SU-DHL-6 (cell line): ENCODE measurements around the gene TSPAN6.

Experiments
- H2AFZ ChIP-seq: fragments of 200-600 bp; sonication (generic); 2 replicates; pipeline ENCODE4 v1.6.1; 2014; ENCODE audit warnings: low read depth, mild to moderate bottlenecking, moderate library complexity, mixed read lengths, antibody characterized with exemption, low read length; ENCODE audit not compliant: severe bottlenecking
- H3F3A ChIP-seq: fragments of 200-600 bp; shearing (Covaris generic); 2 replicates; pipeline ENCODE4 v1.6.0; 2016; ENCODE audit warnings: antibody characterized with exemption, mild to moderate bottlenecking; ENCODE audit not compliant: insufficient read depth
- H3K27ac ChIP-seq: fragments of 200-600 bp; sonication (generic); 2 replicates; pipeline ENCODE4 v1.5.1; 2016; ENCODE audit warnings: low read depth, mild to moderate bottlenecking, low read length, moderate library complexity, mixed read lengths
- H3K27me3 ChIP-seq: fragments of 200-600 bp; sonication (generic), shearing (Covaris generic); 2 replicates; pipeline ENCODE4 v1.6.0; 2014; ENCODE audit warnings: mild to moderate bottlenecking, low read length
- H3K36me3 ChIP-seq: fragments of 200-600 bp; sonication (generic); 2 replicates; pipeline ENCODE4 v1.6.1; 2014; ENCODE audit warnings: mild to moderate bottlenecking, low read length, mixed read lengths
- H3K4me2 ChIP-seq: fragments of 300-600, 200-600 bp; shearing (Covaris generic), sonication (generic); 2 replicates; pipeline ENCODE4 v1.6.0; 2014; ENCODE audit warnings: low read length, low read depth, mild to moderate bottlenecking; ENCODE audit not compliant: poor library complexity, severe bottlenecking
- H3K4me3 ChIP-seq: fragments of 200-600 bp; sonication (generic); 2 replicates; pipeline ENCODE4 v1.5.1; 2014; ENCODE audit warnings: antibody characterized with exemption, low read length, mild to moderate bottlenecking, mixed read lengths; ENCODE audit not compliant: insufficient read depth, poor library complexity, severe bottlenecking
- H3K79me2 ChIP-seq: fragments of 200-600 bp; sonication (generic); 2 replicates; pipeline ENCODE4 v1.6.1; 2014; ENCODE audit warnings: mild to moderate bottlenecking, low read length, moderate library complexity; ENCODE audit not compliant: insufficient read depth
- H3K9ac ChIP-seq: fragments of 200-600 bp; sonication (generic); 2 replicates; pipeline ENCODE4 v1.7.0; 2014; ENCODE audit warnings: mild to moderate bottlenecking, low read length
- H3K9me2 ChIP-seq: fragments of 200-600 bp; sonication (generic); replicated peaks from 2 replicates; pipeline ENCODE4 v1.6.1; 2014; ENCODE audit warnings: low read length; ENCODE audit not compliant: insufficient read depth
- H3K9me3 ChIP-seq: fragments of 200-600 bp; sonication (generic); 2 replicates; pipeline ENCODE4 v1.6.1; 2014; ENCODE audit warnings: low read length, mixed read lengths; ENCODE audit not compliant: insufficient read depth
- H4K20me1 ChIP-seq: fragments of 200-600 bp; sonication (generic); 2 replicates; pipeline ENCODE4 v1.6.1; 2014; ENCODE audit warnings: low read depth, mild to moderate bottlenecking, antibody characterized with exemption, low read length, moderate library complexity, mixed read lengths
- CTCF ChIP-seq: fragments of 200-600 bp; sonication (generic); IDR thresholded peaks from one replicate; pipeline ENCODE4 v1.5.1; 2017; ENCODE audit warnings: antibody characterized with exemption, mild to moderate bottlenecking, low read length, moderate library complexity; ENCODE audit not compliant: insufficient read depth, poor library complexity, severe bottlenecking
- EZH2phosphoT487 ChIP-seq: fragments of 200-600 bp; sonication (generic), shearing (Covaris generic); conservative IDR thresholded peaks from 2 replicates; pipeline ENCODE4 v1.6.1; 2018; ENCODE audit warnings: mild to moderate bottlenecking, antibody characterized with exemption, low read length, moderate library complexity, mixed read lengths

TSPAN6 gene

GRCh38 chrX:100654261-100654660, 17.7 kb upstream of the TSPAN6 start:
- H4K20me1 ChIP-seq, result no peaks in the 10 kb centered on the region
- H3K27me3 ChIP-seq, result no peaks in the 10 kb centered on the region
- H3K4me3 ChIP-seq, result no peak overlapping the region
- no peaks in the 10 kb centered on the region for H3K79me2 ChIP-seq
- H3K9ac ChIP-seq, result no peak overlapping the region
- H3K9me3 ChIP-seq, result no peaks in the 10 kb centered on the region
- H2AFZ ChIP-seq, result no peak overlapping the region
- no peaks in the 10 kb centered on the region for H3K36me3 ChIP-seq
- H3K27ac ChIP-seq, result no peak overlapping the region
- H3K9me2 ChIP-seq, result no peaks in the 10 kb centered on the region
- TF ChIP-seq CTCF (no peak), EZH2phosphoT487 (no peak)
- H3F3A ChIP-seq, result no peaks in the 10 kb centered on the region
- H3K4me2 ChIP-seq, result no peak overlapping the region

GRCh38 chrX:100652266-100652665, 15.7 kb upstream of the TSPAN6 start:
- Histone ChIP-seq H3K36me3 (no peaks in the 10 kb centered on the region), H3K9me2 (no peaks in the 10 kb centered on the region), H3K27ac (no peak overlapping the region), H4K20me1 (no peaks in the 10 kb centered on the region), H2AFZ (no peak overlapping the region), H3F3A (no peaks in the 10 kb centered on the region), H3K27me3 (no peaks in the 10 kb centered on the region), H3K79me2 (no peaks in the 10 kb centered on the region), H3K4me3 (no peak overlapping the region), H3K4me2 (no peak overlapping the region), H3K9ac (no peak overlapping the region), H3K9me3 (no peaks in the 10 kb centered on the region)
- TF ChIP-seq CTCF, result no peak
- TF ChIP-seq EZH2phosphoT487, result no peak

- H3K27ac ChIP-seq, result no peak overlapping the region
- no peaks in the 10 kb centered on the region for H3K79me2 ChIP-seq
- no peaks in the 10 kb centered on the region for H3K9me3 ChIP-seq
- H3K9ac ChIP-seq, result no peak overlapping the region
- H3K36me3 ChIP-seq, result no peaks in the 10 kb centered on the region
- no peaks in the 10 kb centered on the region for H3F3A ChIP-seq
- no peak for TF ChIP-seq CTCF
- no peak for TF ChIP-seq EZH2phosphoT487
- H2AFZ ChIP-seq, result no peak overlapping the region
- no peak overlapping the region for H3K4me3 ChIP-seq
- no peaks in the 10 kb centered on the region for H3K27me3 ChIP-seq
- no peak overlapping the region for H3K4me2 ChIP-seq
- no peaks in the 10 kb centered on the region for H3K9me2 ChIP-seq
- no peaks in the 10 kb centered on the region for H4K20me1 ChIP-seq
Measured at GRCh38 chrX:100650841-100651240, 14.2 kb upstream of the TSPAN6 start.
